CD4-positive, alpha-beta T cell (primary cell): ENCODE measurements around the gene OR2M7. TPM values are rescaled to one million over a fixed set of nuclear protein-coding genes. Genes with fewer than 3 reads are reported as not detected.

ENCODE experiments used
- ATAC-seq: fragments of 200-7000 bp; cut with Tn5 transposase; one replicate; pipeline ENCODE4 v1.10.0; 2022; ENCODE audit warnings: mild to moderate bottlenecking; ENCODE audit not compliant: poor library complexity
- CTCF ChIA-PET: fragments of 350-600 bp; sonication (Branson Sonifier 250); formaldehyde crosslinking; loops from one replicate; lab custom pipeline; 2021; ENCODE audit warnings: antibody characterized with exemption, inconsistent platforms; lab: Charles Lee
- POLR2A ChIA-PET: fragments of 350-600 bp; sonication (Branson Sonifier 250); formaldehyde crosslinking; loops from one replicate; lab custom pipeline; 2021; ENCODE audit warnings: antibody characterized with exemption, inconsistent platforms; lab: Charles Lee
- DNase-seq, 14 experiments: peaks; one replicate each; pipeline ENCODE4 v3.0.0-alpha.2; 2013 to 2020; ENCODE audit warnings: mixed read lengths in 2 of 14
- H3K27ac ChIP-seq, 2 donors: one replicate each; pipeline versions ENCODE4 v1.5.1 to v1.7.0; 2013; ENCODE audit warnings: low read length in 2 of 2, low read depth in 1 of 2, mild to moderate bottlenecking in 1 of 2
- H3K27me3 ChIP-seq, 2 experiments: 1 replicate in 1 of 2; 2 replicates in 1 of 2; pipeline versions ENCODE4 v1.6.1 to v1.7.0; 2013; ENCODE audit warnings: low read length in 2 of 2, control low read depth in 1 of 2, mild to moderate bottlenecking in 1 of 2, moderate library complexity in 1 of 2; ENCODE audit not compliant: insufficient read depth in 2 of 2, control insufficient read depth in 1 of 2
- H3K36me3 ChIP-seq: one replicate; pipeline ENCODE4 v1.6.1; 2013; ENCODE audit warnings: low read length, control low read depth; ENCODE audit not compliant: insufficient read depth
- H3K4me1 ChIP-seq: one replicate; pipeline ENCODE4 v1.6.1; 2013; ENCODE audit warnings: low read length, control low read depth; ENCODE audit not compliant: insufficient read depth
- H3K4me3 ChIP-seq: one replicate; pipeline ENCODE4 v1.5.1; 2013; ENCODE audit warnings: mild to moderate bottlenecking, low read length, moderate library complexity
- H3K9me3 ChIP-seq, 2 experiments: 1 replicate in 1 of 2; 2 replicates in 1 of 2; pipeline versions ENCODE4 v1.6.1 to v1.7.0; 2013; ENCODE audit warnings: low read length in 2 of 2, mild to moderate bottlenecking in 2 of 2, control low read depth in 1 of 2, moderate library complexity in 1 of 2; ENCODE audit not compliant: control insufficient read depth in 1 of 2, insufficient read depth in 1 of 2
- H3K27ac Mint-ChIP-seq: one replicate; pipeline ENCODE4 v1.8.0; 2020; ENCODE audit warnings: mixed read lengths
- H3K27me3 Mint-ChIP-seq: one replicate; pipeline ENCODE4 v1.8.0; 2021; ENCODE audit warnings: mixed read lengths
- H3K36me3 Mint-ChIP-seq: one replicate; pipeline ENCODE4 v1.8.0; 2021; ENCODE audit warnings: low read depth, mixed read lengths
- H3K4me1 Mint-ChIP-seq: one replicate; pipeline ENCODE4 v1.8.0; 2021; ENCODE audit warnings: low read depth, mixed read lengths
- H3K4me3 Mint-ChIP-seq: one replicate; pipeline ENCODE4 v1.8.0; 2020; ENCODE audit warnings: mild to moderate bottlenecking, mixed read lengths
- H3K9me3 Mint-ChIP-seq: one replicate; pipeline ENCODE4 v1.8.0; 2020; ENCODE audit warnings: mixed read lengths
- intact Hi-C, 2 experiments: fragments of 100-400 bp; cut with DNase I in 1 of 2; cut with micrococcal nuclease in 1 of 2; formaldehyde crosslinking; loops; one replicate each; pipeline versions ENCODE4 v1.15.1 to v1.9.0; 2023 to 2025; cut with DNase I, micrococcal nuclease
- polyA plus RNA-seq, 2 donors: library from polyadenylated mRNA; unstranded; fragments of 120-200 nt; gene quantifications; one replicate each; pipeline ENCODE4 v1.2.1, GENCODE V29; 2013
- total RNA-seq, 174 experiments: library from RNA in 2 of 174; stranded (reverse) in 2 of 174; gene quantifications; one replicate each; pipeline ENCODE4 v1.2.3 and lab custom pipeline; 2021 to 2026
- TF ChIP-seq, protein P1 (sequence below): fragments of 200-600 bp; IDR thresholded peaks from one replicate; pipeline ENCODE4 v1.8.0; 2022; ENCODE audit warnings: antibody characterized with exemption, mild to moderate bottlenecking

Gene OR2M7, protein sequence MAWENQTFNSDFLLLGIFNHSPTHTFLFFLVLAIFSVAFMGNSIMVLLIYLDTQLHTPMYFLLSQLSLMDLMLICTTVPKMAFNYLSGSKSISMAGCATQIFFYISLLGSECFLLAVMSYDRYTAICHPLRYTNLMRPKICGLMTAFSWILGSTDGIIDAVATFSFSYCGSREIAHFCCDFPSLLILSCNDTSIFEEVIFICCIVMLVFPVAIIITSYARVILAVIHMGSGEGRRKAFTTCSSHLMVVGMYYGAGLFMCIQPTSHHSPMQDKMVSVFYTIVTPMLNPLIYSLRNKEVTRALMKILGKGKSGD
- not detected for total RNA-seq
- polyA plus RNA-seq (2013, experiment 1 of 2), result not detected
- polyA plus RNA-seq (2013, experiment 2 of 2), result not detected
- total RNA-seq (lab: John Stamatoyannopoulos, UW), result 0 to 0.06 (median 0) reads per million in 172 experiments

DNA sequence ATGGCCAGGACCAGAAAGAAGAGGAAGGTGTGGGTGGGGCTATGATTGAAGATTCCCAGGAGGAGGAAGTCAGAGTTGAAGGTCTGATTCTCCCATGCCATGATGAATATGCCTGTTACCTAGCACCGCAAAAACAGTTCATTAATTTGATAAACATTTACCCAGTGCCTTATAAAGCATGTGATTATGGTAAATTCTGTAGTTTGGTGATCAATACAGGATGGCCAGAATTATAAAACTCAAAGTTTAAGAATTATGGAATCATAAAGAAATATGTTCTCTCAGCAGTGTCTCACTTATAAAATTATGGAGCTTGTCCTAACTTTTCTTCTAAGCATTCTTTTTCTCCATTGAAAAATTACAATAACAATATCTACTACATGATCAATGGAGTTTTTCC is at the start of gene OR2M7:
Gene OR2M7 (minus strand): TSS at position 101 of the 400 bp plus-strand sequence. CDS start 0 bp downstream, at position 101.
- Histone ChIP-seq H3K4me3 (no peak within 1 kb of the TSS), H3K9me3 (no peaks in the 10 kb centered on the region), H3K36me3 (no peaks in the 10 kb centered on the region), H3K27me3 (no peaks in the 10 kb centered on the region), H3K4me1 (no peaks in the 10 kb centered on the region), H3K27ac (no peak within 1 kb of the TSS)
- CTCF ChIA-PET, result no interaction called here
- TF ChIP-seq, protein P1, sequence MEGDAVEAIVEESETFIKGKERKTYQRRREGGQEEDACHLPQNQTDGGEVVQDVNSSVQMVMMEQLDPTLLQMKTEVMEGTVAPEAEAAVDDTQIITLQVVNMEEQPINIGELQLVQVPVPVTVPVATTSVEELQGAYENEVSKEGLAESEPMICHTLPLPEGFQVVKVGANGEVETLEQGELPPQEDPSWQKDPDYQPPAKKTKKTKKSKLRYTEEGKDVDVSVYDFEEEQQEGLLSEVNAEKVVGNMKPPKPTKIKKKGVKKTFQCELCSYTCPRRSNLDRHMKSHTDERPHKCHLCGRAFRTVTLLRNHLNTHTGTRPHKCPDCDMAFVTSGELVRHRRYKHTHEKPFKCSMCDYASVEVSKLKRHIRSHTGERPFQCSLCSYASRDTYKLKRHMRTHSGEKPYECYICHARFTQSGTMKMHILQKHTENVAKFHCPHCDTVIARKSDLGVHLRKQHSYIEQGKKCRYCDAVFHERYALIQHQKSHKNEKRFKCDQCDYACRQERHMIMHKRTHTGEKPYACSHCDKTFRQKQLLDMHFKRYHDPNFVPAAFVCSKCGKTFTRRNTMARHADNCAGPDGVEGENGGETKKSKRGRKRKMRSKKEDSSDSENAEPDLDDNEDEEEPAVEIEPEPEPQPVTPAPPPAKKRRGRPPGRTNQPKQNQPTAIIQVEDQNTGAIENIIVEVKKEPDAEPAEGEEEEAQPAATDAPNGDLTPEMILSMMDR, result no peak
- no peaks in the 10 kb centered on the region for H3K36me3 Mint-ChIP-seq
- no peak within 1 kb of the TSS for H3K4me3 Mint-ChIP-seq
- intact Hi-C loops, result no loop called here
- H3K4me1 Mint-ChIP-seq, result no peaks in the 10 kb centered on the region
- no peaks in the 10 kb centered on the region for H3K9me3 Mint-ChIP-seq
- no peaks in the 10 kb centered on the region for H3K27me3 Mint-ChIP-seq
- POLR2A ChIA-PET, result no interaction called here
- DNase-seq (no peak), ATAC-seq (no peak)
- no peak within 1 kb of the TSS for H3K27ac Mint-ChIP-seq

GRCh38 chr1:248373761-248374160 is 49.4 kb upstream of the OR2M7 start:
- no peaks in the 10 kb centered on the region for H3K36me3 ChIP-seq
- H3K9me3 ChIP-seq, result no peaks in the 10 kb centered on the region
- H3K36me3 Mint-ChIP-seq, result no peaks in the 10 kb centered on the region
- TF ChIP-seq, protein P1, result no peak
- no peak overlapping the region for H3K27ac Mint-ChIP-seq
- DNase-seq (no peak), ATAC-seq (no peak)
- H3K4me3 ChIP-seq, result no peak overlapping the region
- no peaks in the 10 kb centered on the region for H3K27me3 Mint-ChIP-seq
- ChIA-PET CTCF (no interaction called here), POLR2A (no interaction called here)
- intact Hi-C loops, result no loop called here
- H3K27ac ChIP-seq, result no peak overlapping the region
- H3K9me3 Mint-ChIP-seq, result no peaks in the 10 kb centered on the region
- peaks cover 12% of the 10 kb centered on the region for H3K4me1 Mint-ChIP-seq
- no peak overlapping the region for H3K4me3 Mint-ChIP-seq
- H3K4me1 ChIP-seq, result no peaks in the 10 kb centered on the region
- H3K27me3 ChIP-seq, result no peaks in the 10 kb centered on the region

DNA sequence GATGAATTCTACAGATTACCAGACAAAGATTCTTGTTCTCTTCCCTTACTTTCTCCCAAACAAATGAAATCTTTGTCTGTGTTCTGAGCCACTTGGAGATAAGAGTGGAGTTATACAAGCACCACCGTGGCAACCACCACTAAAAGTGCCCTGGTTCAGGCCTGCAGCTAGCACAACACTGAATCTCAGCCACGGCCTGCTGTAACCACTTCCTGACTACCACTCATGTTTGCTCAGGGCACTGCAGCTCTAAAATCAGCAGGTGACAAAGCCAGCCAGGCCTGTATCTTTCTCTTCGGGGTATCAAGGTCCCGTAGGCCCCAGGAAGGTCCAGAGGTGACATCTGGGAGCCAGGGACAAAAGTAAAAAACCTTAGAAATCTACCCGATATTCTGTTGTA is 48.0 kb upstream of the OR2M7 start:
- CTCF ChIA-PET, result no interaction called here
- Histone ChIP-seq H3K36me3 (no peaks in the 10 kb centered on the region), H3K4me1 (no peaks in the 10 kb centered on the region), H3K9me3 (no peaks in the 10 kb centered on the region), H3K4me3 (no peak overlapping the region), H3K27me3 (no peaks in the 10 kb centered on the region), H3K27ac (no peak overlapping the region)
- ATAC-seq, result peak; percentile 52
- Mint-ChIP-seq H3K27me3 (no peaks in the 10 kb centered on the region), H3K9me3 (no peaks in the 10 kb centered on the region), H3K27ac (no peak overlapping the region), H3K36me3 (no peaks in the 10 kb centered on the region), H3K4me3 (no peak overlapping the region), H3K4me1 (peaks cover 12% of the 10 kb centered on the region)
- POLR2A ChIA-PET, result no interaction called here
- DNase-seq, result peak in 2 of 14 experiments; percentile 8 to 21
- TF ChIP-seq, protein P1, result no peak
- intact Hi-C loops, result no loop called here
